ENCODE results near the gene SYNGAP1.

Gene SYNGAP1

DNA sequence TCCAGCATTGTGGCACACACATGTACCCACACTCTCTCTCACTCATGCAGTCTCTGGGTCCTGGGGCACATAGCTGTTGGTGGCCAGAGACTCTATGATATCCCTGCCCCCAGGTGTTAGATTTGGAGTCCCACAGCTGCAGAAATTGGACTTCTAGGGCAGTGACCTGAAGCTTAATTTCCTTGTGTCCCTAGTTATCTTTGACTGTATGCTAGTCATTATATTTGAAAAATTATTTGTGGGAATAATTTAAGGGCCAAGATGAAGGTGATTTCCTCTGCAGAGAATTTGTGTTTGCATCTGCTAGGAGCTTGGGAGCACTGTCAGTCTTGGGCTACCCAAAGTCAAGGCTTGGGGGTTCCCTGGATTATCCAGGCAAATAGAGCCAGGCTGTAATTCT lies 84.6 kb downstream of the SYNGAP1 start:
- DNase-seq (ENCODE audit: low read depth) = no peak
- TF ChIP-seq, protein P1, sequence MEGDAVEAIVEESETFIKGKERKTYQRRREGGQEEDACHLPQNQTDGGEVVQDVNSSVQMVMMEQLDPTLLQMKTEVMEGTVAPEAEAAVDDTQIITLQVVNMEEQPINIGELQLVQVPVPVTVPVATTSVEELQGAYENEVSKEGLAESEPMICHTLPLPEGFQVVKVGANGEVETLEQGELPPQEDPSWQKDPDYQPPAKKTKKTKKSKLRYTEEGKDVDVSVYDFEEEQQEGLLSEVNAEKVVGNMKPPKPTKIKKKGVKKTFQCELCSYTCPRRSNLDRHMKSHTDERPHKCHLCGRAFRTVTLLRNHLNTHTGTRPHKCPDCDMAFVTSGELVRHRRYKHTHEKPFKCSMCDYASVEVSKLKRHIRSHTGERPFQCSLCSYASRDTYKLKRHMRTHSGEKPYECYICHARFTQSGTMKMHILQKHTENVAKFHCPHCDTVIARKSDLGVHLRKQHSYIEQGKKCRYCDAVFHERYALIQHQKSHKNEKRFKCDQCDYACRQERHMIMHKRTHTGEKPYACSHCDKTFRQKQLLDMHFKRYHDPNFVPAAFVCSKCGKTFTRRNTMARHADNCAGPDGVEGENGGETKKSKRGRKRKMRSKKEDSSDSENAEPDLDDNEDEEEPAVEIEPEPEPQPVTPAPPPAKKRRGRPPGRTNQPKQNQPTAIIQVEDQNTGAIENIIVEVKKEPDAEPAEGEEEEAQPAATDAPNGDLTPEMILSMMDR (IDR thresholded peaks at IDR 0.05; ENCODE audit: low read depth, low read length) = no peak
- TF ChIP-seq MAX (IDR thresholded peaks at IDR 0.05; ENCODE audit: low read depth, low read length) = no peak
- no peak for TF ChIP-seq MYC (IDR thresholded peaks at IDR 0.05; ENCODE audit: low read depth, low read length)
- no peak for TF ChIP-seq POLR2A (IDR thresholded peaks at IDR 0.05; ENCODE audit: extremely low read depth, insufficient read length)

More for the DNA sequence above, 84.6 kb downstream of the SYNGAP1 start:
- H3K4me3 ChIP-seq (ENCODE audit: low read depth, low read length) = no peak overlapping the region

All from NB4 (cell line).